Medulla oblongata (tissue), 1 donor: Measurements from ENCODE around the gene SEMA7A.

Source experiments
- DNase-seq: peaks from one replicate; pipeline ENCODE4 v3.0.0-alpha.2; 2015; ENCODE audit errors: extremely low spot score

The SEMA7A gene

DNA sequence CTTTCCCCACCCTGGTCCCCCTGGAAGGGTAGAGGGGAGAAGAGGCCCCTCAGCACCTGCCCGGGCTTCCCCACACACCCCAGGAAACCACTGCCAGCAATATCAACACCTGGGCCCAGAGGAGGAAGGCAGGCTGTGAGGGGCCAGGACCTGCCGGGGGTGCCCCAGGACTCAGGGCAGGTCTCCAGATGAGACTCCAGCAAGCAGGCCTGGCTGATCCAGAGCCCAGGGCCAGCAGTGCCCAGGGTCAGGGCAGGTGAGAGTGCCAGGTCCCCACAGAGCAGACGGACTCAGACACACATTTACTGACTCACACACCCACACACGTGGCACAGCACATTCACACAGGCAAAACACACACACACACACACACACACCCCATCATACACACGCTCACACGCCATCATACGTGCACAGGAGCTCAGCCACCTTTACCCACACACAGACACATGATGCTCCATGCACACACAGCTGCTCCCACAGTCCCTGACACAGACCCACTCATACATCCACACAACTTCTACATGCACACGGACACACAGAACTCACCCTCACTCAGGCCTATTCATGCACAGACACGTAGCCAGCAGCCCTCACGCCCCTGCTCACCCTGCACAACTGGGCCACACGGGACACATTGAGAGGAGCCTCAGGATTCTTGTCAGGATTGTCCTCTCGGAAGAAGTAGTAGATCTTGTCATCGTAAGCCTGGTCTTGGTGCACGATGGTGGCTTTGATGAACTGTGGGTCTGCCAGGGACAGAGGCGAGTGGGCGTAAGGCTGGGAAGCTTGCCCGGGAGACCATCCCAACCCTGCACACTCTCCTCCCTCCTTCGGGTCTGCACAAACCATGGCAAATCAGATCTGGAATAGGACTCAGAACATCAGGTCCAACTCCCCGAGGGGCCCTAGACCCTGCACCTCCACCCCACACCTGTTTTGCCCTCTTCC, 17.5 kb downstream of the SEMA7A start:
- DNase-seq, result no peak

DNA sequence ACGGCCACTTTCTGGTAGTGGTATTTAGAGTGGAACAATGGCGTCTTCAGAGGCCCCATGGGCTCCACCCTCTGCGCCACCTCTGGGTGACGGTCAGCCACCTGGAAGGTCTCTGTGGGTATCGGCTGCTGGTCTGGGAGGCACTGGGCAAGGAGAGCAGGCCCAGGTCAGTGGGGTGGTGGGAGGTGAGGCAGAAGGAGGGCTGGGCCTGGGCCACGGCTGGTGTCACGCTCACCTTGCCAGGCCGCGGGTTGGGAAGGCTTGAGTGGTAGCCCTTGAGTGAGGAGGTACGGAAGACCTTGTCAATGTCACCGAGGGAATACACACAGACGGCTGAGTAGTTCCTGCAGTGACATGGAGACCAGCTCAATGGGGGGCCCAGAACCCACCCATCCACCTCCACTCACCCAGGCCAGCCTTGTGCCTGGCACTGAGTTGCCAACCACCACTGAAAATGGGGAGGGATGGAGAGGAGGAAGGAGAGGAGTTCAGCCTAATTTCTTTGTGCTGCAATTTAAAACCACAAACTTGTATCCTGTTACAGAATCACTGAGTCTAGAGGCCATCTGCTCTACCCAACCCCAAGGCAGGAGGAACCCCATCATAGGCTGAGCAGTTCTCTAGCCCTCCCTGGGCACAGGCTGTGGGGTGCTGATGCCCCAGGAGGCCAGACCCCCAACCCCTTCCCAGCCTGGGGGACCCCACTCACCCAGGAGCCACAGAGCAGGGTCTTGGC, 19.0 kb downstream of the SEMA7A start:
- DNase-seq, result no peak

DNA sequence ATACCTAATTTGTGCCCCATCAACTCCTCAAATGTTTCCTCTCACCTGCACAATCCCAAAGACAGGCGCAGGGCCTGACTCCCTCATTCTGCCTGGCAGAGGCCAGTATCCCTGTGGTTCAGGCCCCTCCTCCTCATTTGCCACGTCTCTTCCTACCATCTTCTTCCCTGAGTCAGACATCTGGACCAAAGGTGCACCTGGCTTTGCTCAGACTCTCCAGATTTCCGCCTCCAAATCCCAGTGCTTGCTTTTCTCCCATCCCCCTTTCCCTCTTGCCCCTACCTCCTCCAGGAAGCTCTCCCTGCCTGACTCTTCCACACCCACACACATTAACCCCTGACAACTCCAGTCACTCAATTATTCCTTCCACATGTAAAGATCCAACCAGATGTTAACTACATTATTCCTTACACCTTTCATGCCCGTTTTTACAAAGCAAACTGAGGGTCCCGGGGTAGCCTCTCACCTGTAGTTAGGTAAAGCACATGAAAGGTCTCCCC, 19.6 kb downstream of the SEMA7A start:
- no peak for DNase-seq

DNA sequence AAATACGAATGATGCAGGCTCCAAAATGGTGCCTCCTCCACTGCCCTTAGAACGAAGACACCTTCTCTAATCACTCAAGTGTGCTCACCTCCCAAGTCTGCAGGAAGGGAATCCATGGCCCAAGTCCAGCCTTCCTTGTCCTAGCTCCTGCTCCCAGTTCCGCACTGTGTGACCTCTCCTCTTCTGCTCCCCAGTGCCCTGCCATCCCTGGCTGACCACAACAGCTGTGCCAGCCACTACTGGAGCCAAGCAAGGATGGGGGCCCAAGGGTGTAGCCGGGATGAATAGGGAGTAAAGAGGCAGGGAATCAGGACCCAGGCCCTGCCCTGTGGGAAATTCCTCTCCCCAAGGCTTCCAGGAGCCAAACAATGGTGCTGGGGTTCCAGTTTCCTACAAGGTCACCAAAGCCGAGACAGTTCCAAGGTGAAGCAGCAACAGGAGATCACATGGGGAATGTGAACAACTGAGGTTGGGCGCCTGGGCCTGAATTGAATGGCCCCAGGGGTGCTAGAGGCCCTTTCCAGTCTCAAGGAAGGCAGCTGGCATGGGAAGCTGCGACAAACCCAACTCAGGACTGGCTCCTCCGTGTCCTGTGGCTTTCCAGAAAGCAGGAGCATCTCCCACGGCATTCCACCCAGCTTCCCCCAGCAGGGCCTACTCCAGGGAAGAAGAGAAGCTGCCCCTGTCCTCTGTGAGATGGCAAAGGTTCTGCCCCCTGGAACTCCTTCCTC, 20.2 kb downstream of the SEMA7A start:
- no peak for DNase-seq

DNA sequence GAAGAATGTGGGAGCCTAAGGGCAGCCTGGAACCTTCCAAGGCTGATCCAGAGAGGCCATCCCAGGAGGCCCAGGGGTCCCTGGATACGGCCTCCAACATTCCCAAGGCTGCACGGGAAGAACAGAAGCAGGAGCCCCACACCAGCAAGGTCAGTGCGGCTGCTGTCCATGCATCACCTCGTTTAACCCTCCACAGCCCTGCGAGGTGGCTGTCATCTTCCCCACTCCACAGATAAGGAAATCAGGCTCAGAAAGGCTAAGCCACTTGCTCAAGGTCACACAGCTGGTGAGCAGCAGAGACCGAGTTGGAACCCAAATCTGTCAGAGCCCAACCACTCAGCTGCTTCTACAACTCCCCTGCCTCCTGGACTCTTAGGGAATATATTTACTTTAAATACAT, 21.6 kb downstream of the SEMA7A start:
- DNase-seq, result no peak

DNA sequence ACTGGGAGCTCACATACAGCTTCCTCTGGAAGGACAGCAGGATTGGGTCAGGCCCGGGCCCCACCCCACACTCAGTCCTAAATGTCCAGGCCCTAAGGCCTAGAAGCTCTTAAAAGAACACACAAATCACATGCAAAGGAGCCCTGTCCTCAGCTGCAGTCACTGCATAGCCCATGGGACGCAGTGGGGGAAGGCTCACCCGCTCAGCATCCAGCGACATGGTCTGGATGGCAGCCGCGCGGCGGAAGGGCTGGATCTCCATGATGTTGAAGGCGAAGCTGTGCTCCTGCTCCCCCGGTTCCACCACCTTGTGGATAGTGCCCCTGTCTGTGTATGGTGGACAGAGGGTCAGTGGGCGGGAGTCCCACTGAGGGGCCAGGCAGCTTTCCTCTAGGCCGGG, 22.1 kb downstream of the SEMA7A start:
- DNase-seq, result no peak

DNA sequence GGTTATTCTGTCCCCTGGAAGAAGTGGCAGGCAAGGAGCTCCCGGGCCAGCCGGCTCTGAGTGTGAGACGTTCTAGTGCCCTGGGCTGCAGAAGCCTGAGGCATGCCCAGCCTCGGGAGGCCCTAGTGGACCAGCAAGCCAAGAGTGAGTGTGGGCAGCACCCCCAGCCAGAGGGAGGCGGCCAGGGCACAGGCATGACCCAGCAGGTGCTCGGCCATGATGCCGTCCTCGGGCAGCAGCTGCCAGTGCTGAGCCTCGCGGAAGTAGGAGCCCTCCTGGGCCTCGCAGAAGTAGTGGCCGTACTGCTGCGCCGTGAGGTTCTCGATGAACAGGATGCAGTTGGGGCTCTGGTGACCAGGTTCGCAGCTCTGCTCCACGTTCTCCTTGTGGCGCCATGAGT, 23.3 kb downstream of the SEMA7A start:
- DNase-seq, result no peak

DNA sequence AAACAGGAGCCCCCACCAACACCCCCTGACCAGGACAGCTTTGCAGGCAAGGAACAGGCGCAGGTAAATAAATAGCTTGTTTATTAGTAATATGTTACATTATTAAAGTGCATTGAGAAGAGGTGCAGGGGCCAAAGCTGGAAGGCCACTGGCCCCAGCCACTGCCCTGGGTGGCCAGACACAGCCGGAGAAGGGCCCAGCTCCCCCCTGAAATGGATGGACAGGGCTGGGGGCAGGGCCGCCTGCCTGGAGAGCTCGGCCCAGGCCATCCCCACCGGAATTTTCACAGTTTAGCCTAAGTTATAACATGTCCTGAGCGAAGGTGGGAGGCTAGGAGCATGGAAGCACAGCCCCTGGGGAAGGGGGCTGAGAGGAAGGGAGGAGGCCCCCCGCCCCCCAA, 24.5 kb downstream of the SEMA7A start:
- no peak for DNase-seq

DNA sequence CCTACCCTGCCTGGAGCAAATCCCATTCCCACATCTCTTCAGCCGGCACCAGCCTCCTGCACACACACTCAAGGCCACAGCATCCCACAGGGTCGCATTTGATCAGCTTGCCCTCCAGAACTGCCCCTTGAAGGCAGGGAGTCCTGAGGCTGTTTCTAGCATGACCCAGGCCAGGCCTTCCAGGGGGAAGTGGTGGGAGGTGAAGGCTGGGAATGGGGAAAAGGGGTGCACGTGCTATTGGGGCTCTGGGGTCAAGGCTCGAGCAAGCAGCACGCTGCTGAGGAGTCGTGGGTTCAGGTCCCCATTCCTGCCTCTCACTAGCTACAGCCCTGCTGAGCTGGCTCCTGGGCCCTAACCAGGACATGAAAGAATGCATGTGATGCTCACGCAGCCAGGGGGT, 24.9 kb downstream of the SEMA7A start:
- no peak for DNase-seq

DNA sequence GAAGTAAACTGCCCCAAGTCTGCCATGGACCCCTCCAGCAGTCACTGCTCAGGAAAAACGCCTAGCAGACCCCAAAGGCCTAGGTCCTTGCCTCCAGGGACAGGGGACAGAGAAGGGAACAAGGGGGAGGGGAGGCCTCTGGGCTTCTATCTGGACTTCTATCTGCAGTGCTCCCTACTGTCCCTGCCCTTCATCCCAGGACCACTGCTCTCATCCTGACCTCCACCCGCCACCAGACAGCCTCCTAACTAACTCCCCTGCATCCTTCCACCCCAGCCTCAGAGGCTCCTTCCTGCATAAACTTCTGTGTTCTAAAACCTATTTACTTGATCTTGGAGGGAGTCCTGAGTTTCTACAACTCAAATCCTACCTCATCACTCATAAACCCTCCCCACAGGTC, 25.4 kb downstream of the SEMA7A start:
- no peak for DNase-seq

DNA sequence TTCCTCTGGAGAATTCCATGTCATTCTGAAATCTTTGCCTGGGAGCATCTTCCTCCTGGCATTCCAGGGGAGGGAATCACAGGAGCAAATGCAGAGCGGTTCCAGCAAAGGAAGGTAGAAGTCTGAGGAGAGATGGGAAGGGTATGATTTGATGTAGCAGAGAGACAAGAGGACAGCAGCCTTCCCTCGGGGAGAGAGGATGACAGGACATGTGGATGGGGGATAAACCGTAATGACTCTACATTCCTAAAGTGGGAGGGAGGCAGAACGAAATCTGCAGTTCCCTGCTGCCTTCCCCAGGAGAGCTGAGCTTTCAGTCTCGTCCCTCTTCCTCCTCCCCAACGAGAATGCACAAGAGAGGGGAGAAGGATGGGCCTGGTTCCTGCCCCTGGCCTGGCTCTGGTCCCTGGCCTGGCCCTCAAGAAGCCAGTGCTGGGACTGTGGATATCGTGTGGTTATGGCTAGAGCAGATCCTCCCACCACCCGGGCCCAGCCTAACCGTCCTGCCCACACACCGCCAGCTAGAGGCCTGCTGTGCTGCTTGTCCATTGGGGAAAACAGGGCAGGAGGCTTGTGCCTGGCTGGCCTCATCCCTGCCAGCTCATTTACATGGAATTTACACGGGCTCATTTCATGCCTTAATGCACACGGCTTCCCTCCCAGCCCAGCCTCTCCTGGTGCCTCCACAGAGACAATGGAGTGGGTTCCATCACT, 26.6 kb downstream of the SEMA7A start:
- DNase-seq, result peak; percentile 36

DNA sequence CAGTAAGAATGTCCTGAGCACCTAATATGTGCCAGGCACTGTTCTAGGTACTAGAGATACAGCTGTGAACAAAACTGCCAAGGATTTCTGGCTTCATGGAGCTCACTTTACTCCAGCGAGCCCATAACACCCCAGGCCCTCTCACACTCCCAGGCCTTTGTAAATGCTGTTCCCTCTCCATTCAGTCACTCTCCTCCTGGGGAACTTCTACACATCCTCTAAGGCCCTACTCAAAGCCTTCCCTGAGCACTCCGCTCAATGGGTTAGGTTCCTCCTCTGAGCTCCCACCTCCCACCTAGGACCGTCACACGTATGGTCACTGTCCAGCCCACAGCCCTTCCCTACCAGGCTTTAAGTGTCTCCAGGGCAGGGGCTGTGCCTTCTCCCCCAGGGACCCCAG, 27.2 kb downstream of the SEMA7A start:
- DNase-seq, result no peak

DNA sequence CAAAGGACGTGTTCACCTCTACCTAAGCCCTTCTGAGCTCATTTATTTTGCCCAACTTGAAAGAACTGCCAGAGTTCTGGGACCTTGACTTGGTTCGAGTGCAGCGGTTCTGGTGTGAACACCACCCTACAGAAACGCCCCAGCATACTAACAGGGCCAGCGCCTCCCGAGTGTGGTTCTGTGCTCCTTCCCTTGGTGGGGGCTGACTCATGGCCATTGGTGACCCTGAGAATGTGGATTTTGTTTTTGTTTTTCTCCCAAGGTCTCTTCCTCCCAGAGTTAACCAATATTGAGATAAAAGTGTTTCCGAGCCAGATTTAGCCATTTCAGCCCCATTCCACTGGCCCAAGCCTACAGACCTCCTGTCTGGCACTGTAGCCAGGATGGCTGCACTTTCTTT, 27.9 kb downstream of the SEMA7A start:
- no peak for DNase-seq

DNA sequence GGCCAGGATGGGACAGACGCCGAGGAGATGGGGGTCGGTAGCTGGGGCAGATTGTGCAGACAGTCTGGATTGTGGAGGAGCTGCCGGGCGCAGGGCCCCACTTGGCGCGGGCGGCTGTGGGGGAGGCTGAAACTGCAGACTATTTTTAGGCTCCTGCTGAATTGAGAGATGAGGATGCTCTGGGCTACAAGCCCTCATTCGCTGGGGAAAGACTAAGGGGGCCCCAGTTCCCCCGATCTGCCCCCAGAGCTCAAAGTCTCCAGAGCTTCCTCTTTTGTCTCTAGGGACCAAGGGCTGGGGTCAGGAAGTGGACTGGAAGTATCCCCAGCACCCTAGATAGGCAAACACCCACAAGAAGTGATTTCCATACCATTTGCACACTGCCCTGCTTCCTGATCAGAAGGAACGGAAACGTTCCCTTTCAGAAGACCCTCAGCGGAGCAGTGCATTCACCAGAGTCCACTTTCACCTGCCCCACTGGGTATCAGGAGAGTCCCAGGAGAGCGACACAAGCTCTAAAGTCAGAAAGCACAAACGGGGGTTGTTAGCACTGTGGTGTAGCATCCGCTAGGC, 29.7 kb downstream of the SEMA7A start:
- DNase-seq, result peak; percentile 20

DNA sequence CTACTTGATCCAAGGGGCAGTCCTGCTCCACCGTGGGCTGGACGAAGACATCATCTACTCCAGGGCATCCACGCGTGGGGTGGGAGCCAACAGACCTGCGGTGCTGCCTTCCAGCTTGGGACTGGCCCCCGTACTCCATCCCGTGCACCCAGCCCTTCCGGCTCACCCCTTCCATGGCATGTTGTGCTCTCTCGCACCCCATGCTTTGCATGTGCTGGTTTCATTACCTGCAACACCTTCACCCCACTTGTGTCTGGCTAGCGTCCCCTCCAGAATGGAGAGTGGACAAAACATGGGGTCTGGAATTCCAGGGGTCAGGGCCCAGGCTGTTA, 30.2 kb downstream of the SEMA7A start:
- no peak for DNase-seq

DNA sequence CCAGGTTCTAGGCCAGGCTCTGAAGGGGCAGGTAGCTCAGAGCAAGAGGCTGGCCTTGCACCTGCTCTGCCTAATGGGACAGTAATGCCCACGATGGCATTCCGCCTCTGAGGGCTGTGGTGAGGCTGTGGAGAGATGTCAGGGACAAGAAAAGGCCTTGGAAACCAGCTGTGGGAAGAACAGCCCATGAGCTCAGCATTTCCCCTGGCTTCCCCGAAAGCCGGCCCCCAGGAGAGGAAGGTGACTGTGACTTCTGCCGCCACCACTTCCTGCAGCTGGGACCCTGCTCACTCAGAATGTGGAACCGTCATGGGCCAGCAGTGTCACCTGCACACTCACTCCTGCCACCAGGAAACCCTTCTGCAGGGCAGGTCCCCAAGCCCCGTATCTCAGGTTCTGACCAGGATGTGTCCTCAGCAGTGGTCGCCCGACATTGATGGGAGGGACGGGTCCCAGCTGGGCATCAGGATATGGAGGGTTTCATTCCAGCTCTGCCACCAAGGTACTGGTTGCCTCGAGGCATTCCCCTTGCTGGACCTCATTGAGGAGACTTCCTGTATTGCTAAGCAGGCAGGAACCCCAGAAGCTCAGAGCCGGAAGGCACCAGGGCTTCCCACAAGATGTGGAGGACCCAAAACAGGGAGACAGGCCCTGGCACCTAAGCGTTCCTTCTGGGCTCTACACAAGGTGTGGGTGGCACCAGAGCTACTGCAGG, 30.7 kb downstream of the SEMA7A start:
- no peak for DNase-seq

DNA sequence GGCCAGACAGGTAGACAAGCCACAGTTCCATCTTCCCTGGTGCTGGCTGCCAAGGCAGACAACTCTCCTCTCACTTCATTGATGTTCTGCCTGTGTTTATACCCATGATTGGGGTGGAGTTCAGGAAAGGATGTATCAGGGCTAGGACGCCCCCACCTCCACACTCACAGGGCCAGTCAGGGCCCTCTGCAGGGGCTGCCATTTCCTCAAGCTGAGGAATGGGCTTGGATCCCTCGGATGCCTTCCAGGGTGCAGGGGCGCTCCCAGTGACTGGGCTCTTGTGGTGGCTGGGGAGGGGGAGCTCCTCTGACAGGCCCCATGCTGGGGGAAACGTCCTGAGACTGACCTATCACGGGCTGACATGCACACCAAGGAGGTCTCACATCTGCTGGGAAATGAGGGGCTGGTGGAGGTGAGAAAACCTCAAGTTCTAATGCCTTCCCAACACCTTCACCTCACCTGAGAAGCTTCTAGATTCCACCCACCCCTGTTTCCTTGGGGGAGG, 31.4 kb downstream of the SEMA7A start:
- DNase-seq, result no peak

DNA sequence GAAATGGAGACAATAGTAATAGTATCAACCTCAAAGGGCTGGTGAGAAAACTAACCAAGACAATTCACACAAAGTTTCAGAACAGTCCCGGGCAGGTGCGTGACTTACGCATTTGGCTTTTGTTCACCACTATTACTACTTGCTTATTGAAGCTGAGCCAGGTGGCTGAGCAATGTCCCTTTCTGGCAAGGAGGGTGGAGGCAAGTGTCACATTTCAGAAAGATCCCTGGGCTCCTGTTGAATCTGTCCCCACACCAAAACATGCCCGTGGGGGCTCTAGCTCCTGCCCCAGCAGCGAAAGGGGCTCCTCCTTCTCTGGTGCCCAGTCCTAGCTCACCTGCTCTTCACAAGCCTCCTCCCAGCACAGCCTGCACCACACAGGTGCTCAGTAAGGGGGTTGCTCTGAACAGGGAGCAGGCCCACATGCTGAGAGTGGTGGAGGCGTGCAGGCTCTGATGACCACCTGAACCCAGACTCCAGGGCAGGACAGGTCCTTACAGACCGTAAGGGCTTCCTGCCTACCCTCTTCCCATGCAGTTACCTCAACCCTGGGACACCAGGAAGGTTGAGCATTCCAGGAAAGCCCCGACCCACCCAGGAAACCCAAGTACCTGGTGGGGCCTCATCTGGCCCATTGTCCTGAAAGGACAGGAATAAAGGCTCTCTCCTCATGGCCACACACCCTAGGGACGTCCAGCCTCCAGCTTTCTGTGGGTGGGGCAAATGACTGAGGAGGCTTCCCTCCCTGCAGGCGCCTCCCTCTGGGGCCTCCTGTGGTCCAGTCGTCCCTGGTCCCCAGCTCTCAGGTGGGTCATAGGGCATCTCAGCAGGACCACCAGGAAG, 32.6 kb downstream of the SEMA7A start:
- DNase-seq, result no peak

DNA sequence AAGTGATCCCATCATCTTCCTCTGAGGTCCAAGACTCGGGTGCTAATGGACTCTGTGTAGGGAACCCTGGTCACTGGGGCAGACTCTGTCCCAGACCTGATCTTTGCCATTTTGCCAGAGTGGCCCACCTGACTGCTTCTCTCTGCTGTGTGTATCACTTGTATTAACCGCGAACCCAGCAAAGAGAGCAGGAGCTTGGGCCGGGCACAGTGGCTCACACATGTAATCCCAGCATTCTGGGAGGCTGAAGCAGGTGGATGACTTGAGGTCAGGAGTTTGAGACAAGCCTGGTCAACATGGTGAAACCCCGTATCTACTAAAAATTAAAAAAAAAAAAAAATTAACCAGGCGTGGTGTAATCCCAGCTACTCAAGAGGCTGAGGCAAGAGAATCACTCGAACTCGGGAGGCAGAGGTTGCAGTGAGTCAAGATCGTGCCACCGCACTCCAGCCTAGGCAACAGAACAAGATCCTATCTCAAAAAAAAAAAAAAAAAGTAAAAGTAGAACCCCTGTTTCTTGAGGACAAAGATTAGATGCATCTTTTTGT, 33.4 kb downstream of the SEMA7A start:
- DNase-seq, result no peak
